Measurements from ENCODE around the gene ISX. TPM values are rescaled to one million over a fixed set of nuclear protein-coding genes. Genes with fewer than 3 reads are reported as not detected.

Gene ISX
- total RNA-seq = not detected in 2 replicates

DNA sequence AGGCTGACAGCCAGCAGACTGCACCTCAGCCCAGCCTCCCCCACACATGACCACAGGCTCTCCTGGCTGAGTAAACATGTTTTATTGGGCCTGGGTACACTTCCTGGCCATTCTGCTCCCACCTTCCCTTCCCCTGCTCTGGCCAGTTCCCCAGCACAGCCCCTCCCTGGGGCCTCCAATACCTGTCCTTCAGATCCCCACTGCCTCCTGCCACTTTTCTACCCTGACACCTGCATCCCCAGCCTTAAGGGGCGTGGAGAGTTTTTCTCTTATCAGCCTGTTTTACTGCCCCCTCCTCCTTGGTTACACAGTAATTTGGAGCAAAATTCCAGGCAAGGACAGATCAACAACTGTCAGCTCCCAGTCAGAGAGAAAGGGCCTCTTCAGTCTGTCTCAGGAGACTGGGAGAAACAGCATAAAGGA, at the start of gene ISX:
Gene ISX, plus strand, starts transcription at position 363 of the 423 bp plus-strand sequence. CDS start 930 bp downstream, outside the sequence.

Other genes with a start within 250 kb of the ISX start
- gene HMGXB4, start 191.3 kb downstream of the ISX start, total RNA-seq = 17.5 and 23.7 TPM in 2 replicates
- 40.9 and 81.4 TPM in 2 replicates for gene TOM1, start 233.7 kb downstream of the ISX start, total RNA-seq